Measurements from ENCODE around the gene TNNT3. TPM values are rescaled to one million over a fixed set of nuclear protein-coding genes. Genes with fewer than 3 reads are reported as not detected.

The TNNT3 gene
- total and polyA plus RNA-seq, 2 of the 4 experiments (the other 2 are of a cell fraction): not detected

DNA sequence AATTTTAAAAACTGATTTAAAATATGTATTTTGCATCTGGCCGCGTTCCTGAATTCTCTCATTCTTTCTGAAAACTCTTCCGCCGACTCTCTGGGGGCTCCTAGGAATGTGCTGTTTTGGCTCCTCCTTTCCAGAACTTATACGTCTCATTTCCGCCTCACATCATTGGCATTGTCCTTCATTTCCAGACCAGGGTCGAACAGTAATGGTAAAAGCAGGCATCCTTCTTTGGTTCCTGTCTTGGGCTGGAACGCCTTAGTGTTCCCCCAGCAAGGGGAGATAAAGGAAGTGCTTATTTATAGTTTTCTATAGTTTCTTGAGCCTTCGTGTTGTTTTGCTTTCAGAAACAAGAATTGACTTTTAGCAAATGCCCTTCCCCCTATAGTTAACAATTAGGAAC lies 10.9 kb upstream of the TNNT3 start:
- H4K8ac ChIP-seq (ENCODE audit: low read depth in 2 of 2, low read length in 2 of 2): no peak overlapping the region
- DNase-seq (no peak), ATAC-seq (ENCODE audit: low read depth) (peak; percentile 27; the same call in 1 of the 2 replicates)
- no peaks in the 10 kb centered on the region for H3K4me1 ChIP-seq (ENCODE audit: control insufficient read depth, insufficient read depth, low read length)
- no peak overlapping the region for H2BK20ac ChIP-seq (ENCODE audit: low read depth, low read length)
- no peak overlapping the region for H3K4ac ChIP-seq (ENCODE audit: low read depth, low read length)
- H3K4me2 ChIP-seq (ENCODE audit: low read depth, low read length): peak overlapping the region; percentile 25; the same call in 1 of the 2 replicates
- no peaks in the 10 kb centered on the region for H4K20me1 ChIP-seq (ENCODE audit: insufficient read depth, low read length)
- no TSS peak for BruUV-seq (replicated peaks)
- in situ Hi-C loops (cut with MboI; ENCODE audit: low sequenced_read_pairs): no loop called here
- H3K56ac ChIP-seq (ENCODE audit: extremely low read depth, insufficient read depth, low read length): no peak overlapping the region
- ChIA-PET POLR2A (ENCODE audit: unreplicated experiment) (no interaction called here), CTCF (no interaction called here)
- peaks cover 23% of the 10 kb centered on the region for H3K27me3 ChIP-seq (ENCODE audit: control insufficient read depth, insufficient read depth, low read length)
- H2AFZ ChIP-seq (replicated peaks; ENCODE audit: low read length, poor library complexity): no peak overlapping the region
- H2BK5ac ChIP-seq (ENCODE audit: low read depth, low read length, poor library complexity, severe bottlenecking): no peak overlapping the region
- no peak overlapping the region for H3K4me3 ChIP-seq (ENCODE audit: insufficient read depth, low read depth, low read length)
- no peak overlapping the region for H4K91ac ChIP-seq (ENCODE audit: insufficient read depth, low read depth, low read length)
- H2BK120ac ChIP-seq (ENCODE audit: low read depth, low read length): no peak overlapping the region
- no peaks in the 10 kb centered on the region for H3K9me3 ChIP-seq (ENCODE audit: control insufficient read depth, insufficient read depth, low read length)
- H3K23ac ChIP-seq (ENCODE audit: low read depth, low read length): no peak overlapping the region
- no peak overlapping the region for H4K5ac ChIP-seq (ENCODE audit: low read depth, low read length)
- dilution Hi-C loops (cut with HindIII; ENCODE audit: low sequenced_read_pairs, unreplicated experiment): no loop called here
- intact Hi-C loops (cut with micrococcal nuclease): no loop called here
- H3K36me3 ChIP-seq (ENCODE audit: control insufficient read depth, insufficient read depth, low read length): no peaks in the 10 kb centered on the region
- no peak overlapping the region for H3K9ac ChIP-seq (ENCODE audit: low read depth, low read length)
- H3K9me1 ChIP-seq (ENCODE audit: insufficient read depth, low read length): no peaks in the 10 kb centered on the region
- H2AK5ac ChIP-seq (ENCODE audit: low read depth, low read length): no peak overlapping the region
- WGBS, 2 experiments (ENCODE audit: extremely low coverage in 2 of 2, insufficient read length in 1 of 2): no CpG with 5 or more reads among the region's 9 CpGs
- no peak overlapping the region; the same call in 2 of the 3 replicates for H2BK15ac ChIP-seq (ENCODE audit: low read depth, low read length)
- TF ChIP-seq CEBPB (IDR thresholded peaks at IDR 0.05; ENCODE audit: low read depth, low read length) (no peak), BHLHE40 (IDR thresholded peaks at IDR 0.05; ENCODE audit: low read depth, low read length) (no peak), CHD1 (IDR thresholded peaks at IDR 0.05; ENCODE audit: low read depth, low read length) (no peak), SMC3 (IDR thresholded peaks at IDR 0.05; ENCODE audit: low read depth, low read length) (no peak), MAZ (IDR thresholded peaks at IDR 0.05; ENCODE audit: borderline replicate concordance, low read depth, low read length) (no peak), RCOR1 (IDR thresholded peaks at IDR 0.05; ENCODE audit: insufficient replicate concordance, low read length) (no peak), RFX5 (IDR thresholded peaks at IDR 0.05; ENCODE audit: low read depth, low read length) (no peak), POLR2A (IDR thresholded peaks at IDR 0.05; ENCODE audit: low read depth, low read length) (no peak), RAD21 (IDR thresholded peaks at IDR 0.05; ENCODE audit: low read length) (no peak), MAFK (IDR thresholded peaks at IDR 0.05; ENCODE audit: low read depth, low read length) (no peak), FOS (IDR thresholded peaks at IDR 0.05; ENCODE audit: low read depth, low read length) (no peak)
- TF ChIP-seq, protein P1, sequence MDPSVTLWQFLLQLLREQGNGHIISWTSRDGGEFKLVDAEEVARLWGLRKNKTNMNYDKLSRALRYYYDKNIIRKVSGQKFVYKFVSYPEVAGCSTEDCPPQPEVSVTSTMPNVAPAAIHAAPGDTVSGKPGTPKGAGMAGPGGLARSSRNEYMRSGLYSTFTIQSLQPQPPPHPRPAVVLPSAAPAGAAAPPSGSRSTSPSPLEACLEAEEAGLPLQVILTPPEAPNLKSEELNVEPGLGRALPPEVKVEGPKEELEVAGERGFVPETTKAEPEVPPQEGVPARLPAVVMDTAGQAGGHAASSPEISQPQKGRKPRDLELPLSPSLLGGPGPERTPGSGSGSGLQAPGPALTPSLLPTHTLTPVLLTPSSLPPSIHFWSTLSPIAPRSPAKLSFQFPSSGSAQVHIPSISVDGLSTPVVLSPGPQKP (IDR thresholded peaks at IDR 0.05; ENCODE audit: borderline replicate concordance, low read depth, low read length): no peak
- TF ChIP-seq, protein P2, sequence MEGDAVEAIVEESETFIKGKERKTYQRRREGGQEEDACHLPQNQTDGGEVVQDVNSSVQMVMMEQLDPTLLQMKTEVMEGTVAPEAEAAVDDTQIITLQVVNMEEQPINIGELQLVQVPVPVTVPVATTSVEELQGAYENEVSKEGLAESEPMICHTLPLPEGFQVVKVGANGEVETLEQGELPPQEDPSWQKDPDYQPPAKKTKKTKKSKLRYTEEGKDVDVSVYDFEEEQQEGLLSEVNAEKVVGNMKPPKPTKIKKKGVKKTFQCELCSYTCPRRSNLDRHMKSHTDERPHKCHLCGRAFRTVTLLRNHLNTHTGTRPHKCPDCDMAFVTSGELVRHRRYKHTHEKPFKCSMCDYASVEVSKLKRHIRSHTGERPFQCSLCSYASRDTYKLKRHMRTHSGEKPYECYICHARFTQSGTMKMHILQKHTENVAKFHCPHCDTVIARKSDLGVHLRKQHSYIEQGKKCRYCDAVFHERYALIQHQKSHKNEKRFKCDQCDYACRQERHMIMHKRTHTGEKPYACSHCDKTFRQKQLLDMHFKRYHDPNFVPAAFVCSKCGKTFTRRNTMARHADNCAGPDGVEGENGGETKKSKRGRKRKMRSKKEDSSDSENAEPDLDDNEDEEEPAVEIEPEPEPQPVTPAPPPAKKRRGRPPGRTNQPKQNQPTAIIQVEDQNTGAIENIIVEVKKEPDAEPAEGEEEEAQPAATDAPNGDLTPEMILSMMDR (conservative IDR thresholded peaks at IDR 0.05; ENCODE audit: low read depth, low read length): no peak
- H3K14ac ChIP-seq (replicated peaks; ENCODE audit: low read depth, low read length): no peak overlapping the region
- no peak overlapping the region for H2AK9ac ChIP-seq (replicated peaks; ENCODE audit: low read depth, low read length, poor library complexity)
- H3K18ac ChIP-seq (ENCODE audit: low read depth, low read length): no peak overlapping the region; the same call in 1 of the 2 replicates
- H3K27ac ChIP-seq (ENCODE audit: insufficient read depth, low read length): no peak overlapping the region
- no peaks in the 10 kb centered on the region for H3K79me1 ChIP-seq (ENCODE audit: low read depth in 1 of 2, low read length in 2 of 2)

Data from IMR-90 (cell line).